Measurements from ENCODE around the gene LIX1L. TPM values are rescaled to one million over a fixed set of nuclear protein-coding genes. Genes with fewer than 3 reads are reported as not detected.

The LIX1L gene
- total and polyA plus RNA-seq, 2 of the 13 experiments (the other 11 are each of a cell fraction or from before 2014, with no cell fraction given), result 8.1 to 24.9 TPM

DNA sequence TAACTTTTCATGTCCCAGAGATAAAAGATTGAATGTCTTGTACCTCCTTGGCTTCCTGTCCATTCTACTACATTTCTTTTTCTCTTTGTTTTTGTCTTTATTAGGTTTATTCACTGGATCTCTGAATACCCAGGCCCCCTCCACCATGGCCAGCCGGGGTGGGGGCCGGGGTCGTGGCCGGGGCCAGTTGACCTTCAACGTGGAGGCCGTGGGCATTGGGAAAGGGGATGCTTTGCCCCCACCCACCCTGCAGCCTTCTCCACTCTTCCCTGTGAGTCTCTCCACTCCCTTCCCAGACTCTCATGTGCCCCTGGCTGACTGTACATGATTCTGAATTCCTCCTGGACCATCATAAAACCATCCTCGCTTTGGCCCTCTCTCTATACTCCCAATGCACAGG, 16.9 kb upstream of the LIX1L start:
- Histone ChIP-seq H3K4me3 (replicated peaks in 1 of 3; ENCODE audit: insufficient read depth in 1 of 3, low read depth in 2 of 3, low read length in 3 of 3) (no peak overlapping the region), H3K4me1 (ENCODE audit: insufficient read depth, low read length) (peaks cover 44% of the 10 kb centered on the region), H3K9me3 (ENCODE audit: low read length) (no peaks in the 10 kb centered on the region), H3K9ac (ENCODE audit: insufficient read depth, low read depth, low read length) (no peak overlapping the region), H3K36me3 (replicated peaks in 1 of 2; ENCODE audit: control insufficient read depth in 1 of 2, insufficient read depth in 2 of 2, low read length in 2 of 2) (no peaks in the 10 kb centered on the region), H4K20me1 (ENCODE audit: insufficient read depth, low read length) (no peaks in the 10 kb centered on the region), H2AFZ (ENCODE audit: low read length) (no peak overlapping the region), H3K4me2 (ENCODE audit: low read depth, low read length) (no peak overlapping the region), H3K27me3 (ENCODE audit: control insufficient read depth in 1 of 2, insufficient read depth in 2 of 2, low read length in 2 of 2) (no peaks in the 10 kb centered on the region), H3K79me2 (ENCODE audit: insufficient read depth, low read length) (no peaks in the 10 kb centered on the region), H3K27ac (ENCODE audit: extremely low read length, insufficient read depth, low read length) (no peak overlapping the region)
- intact Hi-C loops (cut with micrococcal nuclease; ENCODE audit: unreplicated experiment), result loop anchor here (5.0 kb wide), 1 partner anchor 82 kb away; no protein-coding TSS in a partner anchor
- 89% methylated on average over 7 of the region's 7 CpGs for WGBS (ENCODE audit: low lambda C conversion rate)
- DNase-seq (ENCODE audit: low spot score), result no peak
- in situ Hi-C loops (cut with HindIII; ENCODE audit: extremely low pct_ligation_motif_present, low pct_unique_long_range_greater_than_20kb), result loop anchor here (5.0 kb wide), 1 partner anchor 38 kb away; no protein-coding TSS in a partner anchor
- POLR2A ChIA-PET, result interaction anchor here (1.0 kb wide), 1 partner anchor 10 kb away, joined by 3 read pairs; the partner anchor contains the start of genes ANKRD34A and POLR3GL
- no peak for ATAC-seq
- TF ChIP-seq SP2 (CRISPR knock-in tag; IDR thresholded peaks at IDR 0.05) (no peak), CAMTA2 (CRISPR knock-in tag; IDR thresholded peaks at IDR 0.05; ENCODE audit: borderline replicate concordance) (no peak), CEBPB (IDR thresholded peaks at IDR 0.05; ENCODE audit: borderline replicate concordance, low read depth, low read length) (no peak), ZNF781 (CRISPR knock-in tag; IDR thresholded peaks at IDR 0.05; ENCODE audit: borderline replicate concordance, not compliant biosample characterization) (no peak), JDP2 (CRISPR knock-in tag; IDR thresholded peaks at IDR 0.05; ENCODE audit: borderline replicate concordance) (no peak), SMC3 (IDR thresholded peaks at IDR 0.05; ENCODE audit: low read length) (no peak), NR2C2 (CRISPR knock-in tag; IDR thresholded peaks at IDR 0.05; ENCODE audit: borderline replicate concordance) (no peak), GATAD1 (CRISPR knock-in tag; IDR thresholded peaks at IDR 0.05) (no peak), SOX13 (IDR thresholded peaks at IDR 0.05) (no peak), SOX13 (CRISPR knock-in tag; conservative IDR thresholded peaks at IDR 0.05 in 1 of 2, IDR thresholded peaks at IDR 0.05 in 1 of 2) (no peak), RARG (CRISPR knock-in tag; IDR thresholded peaks at IDR 0.05; ENCODE audit: low read depth) (no peak)
- TF ChIP-seq, protein P1, sequence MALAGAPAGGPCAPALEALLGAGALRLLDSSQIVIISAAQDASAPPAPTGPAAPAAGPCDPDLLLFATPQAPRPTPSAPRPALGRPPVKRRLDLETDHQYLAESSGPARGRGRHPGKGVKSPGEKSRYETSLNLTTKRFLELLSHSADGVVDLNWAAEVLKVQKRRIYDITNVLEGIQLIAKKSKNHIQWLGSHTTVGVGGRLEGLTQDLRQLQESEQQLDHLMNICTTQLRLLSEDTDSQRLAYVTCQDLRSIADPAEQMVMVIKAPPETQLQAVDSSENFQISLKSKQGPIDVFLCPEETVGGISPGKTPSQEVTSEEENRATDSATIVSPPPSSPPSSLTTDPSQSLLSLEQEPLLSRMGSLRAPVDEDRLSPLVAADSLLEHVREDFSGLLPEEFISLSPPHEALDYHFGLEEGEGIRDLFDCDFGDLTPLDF (CRISPR knock-in tag; IDR thresholded peaks at IDR 0.05), result no peak
- TF ChIP-seq, protein P2, sequence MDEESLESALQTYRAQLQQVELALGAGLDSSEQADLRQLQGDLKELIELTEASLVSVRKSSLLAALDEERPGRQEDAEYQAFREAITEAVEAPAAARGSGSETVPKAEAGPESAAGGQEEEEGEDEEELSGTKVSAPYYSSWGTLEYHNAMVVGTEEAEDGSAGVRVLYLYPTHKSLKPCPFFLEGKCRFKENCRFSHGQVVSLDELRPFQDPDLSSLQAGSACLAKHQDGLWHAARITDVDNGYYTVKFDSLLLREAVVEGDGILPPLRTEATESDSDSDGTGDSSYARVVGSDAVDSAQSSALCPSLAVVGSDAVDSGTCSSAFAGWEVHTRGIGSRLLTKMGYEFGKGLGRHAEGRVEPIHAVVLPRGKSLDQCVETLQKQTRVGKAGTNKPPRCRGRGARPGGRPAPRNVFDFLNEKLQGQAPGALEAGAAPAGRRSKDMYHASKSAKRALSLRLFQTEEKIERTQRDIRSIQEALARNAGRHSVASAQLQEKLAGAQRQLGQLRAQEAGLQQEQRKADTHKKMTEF (CRISPR knock-in tag; IDR thresholded peaks at IDR 0.05), result no peak
- TF ChIP-seq, protein P3, sequence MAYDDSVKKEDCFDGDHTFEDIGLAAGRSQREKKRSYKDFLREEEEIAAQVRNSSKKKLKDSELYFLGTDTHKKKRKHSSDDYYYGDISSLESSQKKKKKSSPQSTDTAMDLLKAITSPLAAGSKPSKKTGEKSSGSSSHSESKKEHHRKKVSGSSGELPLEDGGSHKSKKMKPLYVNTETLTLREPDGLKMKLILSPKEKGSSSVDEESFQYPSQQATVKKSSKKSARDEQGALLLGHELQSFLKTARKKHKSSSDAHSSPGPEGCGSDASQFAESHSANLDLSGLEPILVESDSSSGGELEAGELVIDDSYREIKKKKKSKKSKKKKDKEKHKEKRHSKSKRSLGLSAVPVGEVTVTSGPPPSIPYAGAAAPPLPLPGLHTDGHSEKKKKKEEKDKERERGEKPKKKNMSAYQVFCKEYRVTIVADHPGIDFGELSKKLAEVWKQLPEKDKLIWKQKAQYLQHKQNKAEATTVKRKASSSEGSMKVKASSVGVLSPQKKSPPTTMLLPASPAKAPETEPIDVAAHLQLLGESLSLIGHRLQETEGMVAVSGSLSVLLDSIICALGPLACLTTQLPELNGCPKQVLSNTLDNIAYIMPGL (CRISPR knock-in tag; IDR thresholded peaks at IDR 0.05; ENCODE audit: borderline replicate concordance in 1 of 2, low read depth in 1 of 2), result no peak
- FAIRE-seq, result no peak
- BruUV-seq (replicated peaks), result no TSS peak
- CTCF ChIA-PET (ENCODE audit: low intra/inter-chr PET ratio, low total read pairs), result no interaction called here

Data from HepG2 (cell line).